Retinal pigment epithelial cell (primary cell): ENCODE measurements around the gene MRPS2.

Experiments
- DNase-seq: peaks from one replicate; pipeline ENCODE4 v3.0.0-alpha.2; 2010; ENCODE audit warnings: low read depth
- H3K4me3 ChIP-seq: 2 replicates; pipeline ENCODE4 v1.5.1; 2011; ENCODE audit warnings: mild to moderate bottlenecking, low read length, control low read depth, moderate library complexity
- TF ChIP-seq, protein P1 (sequence below): conservative IDR thresholded peaks from 2 replicates; pipeline ENCODE4 v1.5.1; 2011; ENCODE audit warnings: low read depth, low read length, control low read depth, inconsistent platforms

Gene MRPS2

DNA sequence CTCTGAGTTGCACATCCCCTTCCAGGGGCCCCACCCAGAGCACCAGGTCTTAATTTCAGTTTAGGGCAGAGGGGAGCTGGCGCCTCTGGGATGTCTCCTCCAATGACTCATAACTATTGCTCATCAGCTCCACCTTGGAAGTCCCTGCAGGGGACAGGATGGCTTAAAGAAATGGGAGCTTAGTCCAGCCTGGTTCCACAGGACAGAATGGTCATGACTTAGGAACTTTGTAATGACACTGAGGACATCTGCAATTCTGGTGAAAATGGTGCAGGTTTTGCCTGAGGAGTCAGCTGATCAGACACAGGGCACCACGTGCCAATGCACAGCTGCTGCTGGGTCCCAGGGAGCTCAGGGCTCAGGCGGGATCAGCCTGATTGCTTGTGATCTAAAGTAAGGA is 37.3 kb upstream of the MRPS2 start:
- no peak overlapping the region for H3K4me3 ChIP-seq
- DNase-seq = no peak
- TF ChIP-seq, protein P1, sequence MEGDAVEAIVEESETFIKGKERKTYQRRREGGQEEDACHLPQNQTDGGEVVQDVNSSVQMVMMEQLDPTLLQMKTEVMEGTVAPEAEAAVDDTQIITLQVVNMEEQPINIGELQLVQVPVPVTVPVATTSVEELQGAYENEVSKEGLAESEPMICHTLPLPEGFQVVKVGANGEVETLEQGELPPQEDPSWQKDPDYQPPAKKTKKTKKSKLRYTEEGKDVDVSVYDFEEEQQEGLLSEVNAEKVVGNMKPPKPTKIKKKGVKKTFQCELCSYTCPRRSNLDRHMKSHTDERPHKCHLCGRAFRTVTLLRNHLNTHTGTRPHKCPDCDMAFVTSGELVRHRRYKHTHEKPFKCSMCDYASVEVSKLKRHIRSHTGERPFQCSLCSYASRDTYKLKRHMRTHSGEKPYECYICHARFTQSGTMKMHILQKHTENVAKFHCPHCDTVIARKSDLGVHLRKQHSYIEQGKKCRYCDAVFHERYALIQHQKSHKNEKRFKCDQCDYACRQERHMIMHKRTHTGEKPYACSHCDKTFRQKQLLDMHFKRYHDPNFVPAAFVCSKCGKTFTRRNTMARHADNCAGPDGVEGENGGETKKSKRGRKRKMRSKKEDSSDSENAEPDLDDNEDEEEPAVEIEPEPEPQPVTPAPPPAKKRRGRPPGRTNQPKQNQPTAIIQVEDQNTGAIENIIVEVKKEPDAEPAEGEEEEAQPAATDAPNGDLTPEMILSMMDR = no peak

DNA sequence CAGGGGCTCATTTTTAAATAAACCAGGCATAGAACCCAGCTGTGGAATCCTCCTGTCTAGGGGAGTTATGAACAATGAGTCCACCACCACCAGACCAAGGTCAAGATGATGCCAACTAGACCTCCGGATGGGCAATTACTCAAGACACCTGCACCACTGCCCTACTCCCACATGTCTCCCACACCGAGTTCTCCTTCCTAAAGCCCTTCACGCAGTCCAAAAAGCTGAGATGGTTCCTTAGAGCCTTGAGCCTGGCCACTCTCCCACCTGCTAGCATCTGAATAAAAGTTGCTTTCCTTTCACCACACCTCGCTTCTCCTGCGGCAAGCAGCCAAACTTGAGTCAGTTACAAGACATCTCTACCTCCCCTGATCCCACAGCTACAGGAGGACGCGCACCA is 36.3 kb upstream of the MRPS2 start:
- TF ChIP-seq, protein P1 = no peak
- H3K4me3 ChIP-seq = no peak overlapping the region
- no peak for DNase-seq

DNA sequence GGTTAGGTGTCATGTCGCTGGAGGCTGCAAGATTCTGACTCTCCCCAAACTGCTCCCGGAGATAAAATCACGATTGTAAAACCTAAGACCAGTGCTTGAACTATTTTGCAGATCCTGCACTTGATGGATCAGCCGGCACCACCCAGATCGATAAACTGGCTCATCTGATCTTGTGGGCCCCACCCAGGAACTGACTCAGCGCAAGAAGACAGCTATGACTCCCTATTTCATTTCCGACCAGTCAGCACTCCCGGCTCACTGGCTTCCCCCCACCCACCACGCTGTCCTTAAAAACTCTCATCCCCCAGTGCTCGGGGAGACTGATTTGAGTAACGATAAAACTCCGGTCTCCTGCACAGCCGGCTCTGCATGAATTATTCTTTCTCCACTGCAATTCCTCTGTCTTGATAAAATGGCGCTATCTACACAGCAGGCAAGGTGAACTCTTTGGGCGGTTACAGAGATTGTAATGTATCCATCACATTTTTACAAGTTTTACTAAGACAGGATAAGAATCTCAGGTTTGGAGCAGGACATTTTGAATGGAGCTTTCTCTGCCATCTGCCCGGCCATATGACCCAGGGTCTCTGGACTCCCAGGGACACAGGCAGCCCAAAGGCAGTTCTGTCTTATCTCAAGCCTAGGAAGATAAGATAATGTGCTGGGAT is 31.5 kb upstream of the MRPS2 start:
- no peak for DNase-seq
- H3K4me3 ChIP-seq = no peak overlapping the region
- TF ChIP-seq, protein P1 = no peak

DNA sequence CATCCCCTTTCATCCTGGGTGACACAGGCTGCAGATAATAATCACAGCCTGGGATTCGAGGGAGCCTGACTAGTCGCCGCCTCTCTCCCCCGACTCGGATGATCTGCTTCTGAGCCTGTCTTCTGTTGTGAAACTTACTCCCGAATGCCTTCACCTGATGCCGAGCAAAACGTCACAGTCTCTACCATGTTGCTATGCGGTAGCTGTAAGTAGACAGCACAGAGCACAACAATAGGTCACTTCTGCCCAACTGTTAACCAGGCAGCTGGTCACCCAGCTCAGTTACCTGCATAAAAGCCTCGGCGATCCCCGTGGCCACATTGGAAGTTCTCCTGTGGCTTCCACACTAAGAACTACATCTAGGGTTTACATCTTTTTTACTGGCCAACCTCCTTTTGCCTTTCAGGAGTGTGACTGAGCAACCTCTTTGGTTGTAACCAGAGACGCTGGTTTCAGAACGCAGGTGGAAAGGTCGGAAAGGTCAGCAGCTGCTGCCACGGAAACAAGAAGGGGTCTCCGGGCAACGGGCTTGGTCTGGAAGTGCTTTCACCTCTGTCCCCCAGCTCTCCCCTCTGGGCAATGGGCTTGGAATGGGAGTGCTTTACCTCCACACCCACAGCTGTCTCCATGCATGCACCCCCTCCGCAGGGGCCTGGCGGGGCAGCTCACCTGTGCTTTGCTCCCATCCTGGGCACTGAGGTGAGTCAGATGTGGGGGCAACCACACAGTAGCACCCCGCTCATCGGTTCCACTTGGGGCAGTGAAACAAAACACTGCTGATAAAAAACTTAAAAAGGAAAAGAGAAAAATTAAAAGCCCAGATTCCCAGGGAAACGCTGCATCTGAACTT is 28.5 kb upstream of the MRPS2 start:
- no peak for DNase-seq
- no peak overlapping the region for H3K4me3 ChIP-seq
- TF ChIP-seq, protein P1 = no peak

DNA sequence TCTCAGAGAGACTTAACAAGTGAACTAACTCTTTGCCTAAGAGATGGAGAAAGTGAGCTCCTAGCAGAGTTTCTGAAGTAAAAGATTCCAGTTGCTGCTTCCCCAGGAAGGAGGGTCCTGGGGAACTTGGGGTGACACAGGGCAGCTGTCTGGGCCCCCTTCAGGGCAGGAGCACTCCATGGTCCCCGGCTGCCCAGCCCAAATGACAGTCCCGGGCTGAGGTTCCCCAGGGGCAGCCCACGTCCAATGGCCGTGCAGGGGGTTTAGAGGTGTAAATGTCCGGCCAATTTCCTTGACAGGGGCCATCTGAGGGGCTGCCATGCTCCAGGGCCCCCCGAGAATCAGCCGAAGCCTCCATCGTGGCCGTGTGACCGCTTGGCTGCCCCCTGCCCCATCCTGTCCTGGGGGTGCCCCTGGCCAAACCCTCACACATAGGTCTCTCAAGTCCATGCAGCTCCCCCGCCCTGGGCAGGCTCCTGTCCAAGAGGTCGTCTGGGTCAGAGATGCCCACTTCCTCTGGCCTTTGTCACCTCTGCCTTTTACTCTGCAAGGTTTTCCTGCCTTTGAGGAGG is 26.4 kb upstream of the MRPS2 start:
- DNase-seq = no peak
- TF ChIP-seq, protein P1 = no peak
- no peak overlapping the region for H3K4me3 ChIP-seq

DNA sequence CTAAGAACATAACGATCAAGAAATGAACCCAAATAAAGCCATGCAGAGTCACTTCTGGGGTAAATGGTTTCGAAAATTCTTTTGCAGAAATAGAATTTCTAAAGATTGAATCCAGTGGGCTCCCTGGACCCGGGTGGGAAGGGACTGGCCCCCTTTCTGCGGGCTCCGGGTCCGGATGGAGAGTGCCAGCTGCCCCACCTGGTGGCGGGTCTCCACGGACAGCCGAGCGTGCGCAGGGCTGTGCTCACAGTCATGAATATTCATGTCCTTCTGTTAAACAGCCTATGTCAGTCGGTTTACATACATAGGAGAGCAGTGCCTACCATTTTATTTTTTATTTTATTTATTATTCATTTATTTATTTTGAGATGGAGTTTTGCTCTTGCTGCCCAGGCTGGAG is 25.6 kb upstream of the MRPS2 start:
- H3K4me3 ChIP-seq = no peak overlapping the region
- TF ChIP-seq, protein P1 = peak; percentile 70
- no peak for DNase-seq
